Ovary (tissue), 3 donors: ENCODE data around the gene LHX4.

ENCODE experiments used
- CTCF ChIP-seq, 3 donors: fragments of 450-650 bp in 2 of 3; fragments of 200-600 bp in 1 of 3; IDR thresholded peaks; one replicate each; pipeline versions ENCODE4 v1.5.1 to v1.8.0; 2016 to 2022; ENCODE audit warnings: antibody characterized with exemption in 3 of 3, mild to moderate bottlenecking in 1 of 3
- EP300 ChIP-seq: sonication (generic); formaldehyde crosslinking; IDR thresholded peaks from one replicate; pipeline ENCODE4 v1.6.1; 2017; ENCODE audit warnings: antibody characterized with exemption
- donor health status: DM: no; HTN: no; CAD: no.

GRCh38 chr1:180235502-180236239 lies 5.6 kb downstream of the LHX4 start:
- no peak for TF ChIP-seq CTCF (IDR thresholded peaks at IDR 0.05)
- TF ChIP-seq EP300: no peak
